IPS DF 6.9 (cell line): ENCODE results near the gene IGFBP2.

ENCODE experiments used
- DNase-seq: peaks from one replicate; pipeline ENCODE4 v3.0.0-alpha.2; 2013; ENCODE audit warnings: low read depth, low spot score
- H3K27ac ChIP-seq: one replicate; pipeline ENCODE4 v1.5.1; 2013; ENCODE audit warnings: low read length, control low read depth
- H3K27me3 ChIP-seq: 2 replicates; pipeline ENCODE4 v1.6.1; 2013; ENCODE audit warnings: mild to moderate bottlenecking, low read length; ENCODE audit not compliant: control insufficient read depth, insufficient read depth
- H3K36me3 ChIP-seq: 2 replicates; pipeline ENCODE4 v1.6.1; 2013; ENCODE audit warnings: low read length; ENCODE audit not compliant: control insufficient read depth, insufficient read depth
- H3K4me1 ChIP-seq: 2 replicates; pipeline ENCODE4 v1.6.1; 2013; ENCODE audit warnings: low read length; ENCODE audit not compliant: control insufficient read depth, insufficient read depth
- H3K4me3 ChIP-seq: 2 replicates; pipeline ENCODE4 v1.5.1; 2013; ENCODE audit warnings: mild to moderate bottlenecking, low read length
- H3K9me3 ChIP-seq: 2 replicates; pipeline ENCODE4 v1.6.1; 2013; ENCODE audit warnings: low read length, inconsistent platforms; ENCODE audit not compliant: control insufficient read depth, insufficient read depth
- WGBS: extraction: QIAGEN DNeasy Blood & Tissue Kit; methylation state at CpG from one replicate; pipeline ENCODE4 v1.1.7; 2013; ENCODE audit warnings: mixed read lengths, missing lambda C conversion rate; ENCODE audit not compliant: insufficient read length, insufficient coverage; 5-methylcytosine and 5-hydroxymethylcytosine counted together

Gene IGFBP2

GRCh38 chr2:216615298-216616082, 17.7 kb upstream of the IGFBP2 start:
- peaks cover 11% of the 10 kb centered on the region; the same call in 1 of the 2 replicates for H3K4me1 ChIP-seq
- no peak for DNase-seq

GRCh38 chr2:216616083-216616678, 17.0 kb upstream of the IGFBP2 start:
- peaks cover 11% of the 10 kb centered on the region; the same call in 1 of the 2 replicates for H3K4me1 ChIP-seq
- no peak overlapping the region for H3K4me3 ChIP-seq
- H3K27me3 ChIP-seq: no peaks in the 10 kb centered on the region
- no CpG with 5 or more reads among the region's 3 CpGs for WGBS
- no peak overlapping the region for H3K27ac ChIP-seq
- no peaks in the 10 kb centered on the region for H3K36me3 ChIP-seq
- H3K9me3 ChIP-seq: no peaks in the 10 kb centered on the region
- no peak for DNase-seq

More at GRCh38 chr2:216615298-216616082, 17.7 kb upstream of the IGFBP2 start:
- no CpG with 5 or more reads among the region's 7 CpGs for WGBS
- Histone ChIP-seq H3K36me3 (no peaks in the 10 kb centered on the region), H3K27me3 (no peaks in the 10 kb centered on the region), H3K9me3 (no peaks in the 10 kb centered on the region), H3K4me3 (no peak overlapping the region), H3K27ac (no peak overlapping the region)

GRCh38 chr2:216617159-216617815, 15.9 kb upstream of the IGFBP2 start:
- H3K27me3 ChIP-seq: no peaks in the 10 kb centered on the region
- H3K27ac ChIP-seq: no peak overlapping the region
- H3K4me3 ChIP-seq: no peak overlapping the region
- no CpG with 5 or more reads among the region's 13 CpGs for WGBS
- no peak for DNase-seq
- no peaks in the 10 kb centered on the region for H3K9me3 ChIP-seq
- peaks cover 11% of the 10 kb centered on the region; the same call in 1 of the 2 replicates for H3K4me1 ChIP-seq
- H3K36me3 ChIP-seq: no peaks in the 10 kb centered on the region

- Histone ChIP-seq H3K9me3 (no peaks in the 10 kb centered on the region), H3K4me3 (no peak overlapping the region), H3K27ac (no peak overlapping the region)
Measured at GRCh38 chr2:216618785-216619184, 14.4 kb upstream of the IGFBP2 start.

GRCh38 chr2:216619411-216620393, 13.5 kb upstream of the IGFBP2 start:
- DNase-seq: no peak
- no peak overlapping the region for H3K27ac ChIP-seq

More at GRCh38 chr2:216618785-216619184, 14.4 kb upstream of the IGFBP2 start:
- Histone ChIP-seq H3K4me1 (peaks cover 11% of the 10 kb centered on the region; the same call in 1 of the 2 replicates), H3K27me3 (no peaks in the 10 kb centered on the region), H3K36me3 (no peaks in the 10 kb centered on the region)
- DNase-seq: no peak
- WGBS: 100% methylated on average over 2 of the region's 7 CpGs

GRCh38 chr2:216620786-216621185, 12.4 kb upstream of the IGFBP2 start:
- H3K27ac ChIP-seq: no peak overlapping the region

More at GRCh38 chr2:216619411-216620393, 13.5 kb upstream of the IGFBP2 start:
- Histone ChIP-seq H3K27me3 (no peaks in the 10 kb centered on the region), H3K4me3 (no peak overlapping the region), H3K4me1 (peaks cover 11% of the 10 kb centered on the region; the same call in 1 of the 2 replicates), H3K9me3 (no peaks in the 10 kb centered on the region), H3K36me3 (no peaks in the 10 kb centered on the region)
- no CpG with 5 or more reads among the region's 12 CpGs for WGBS

GRCh38 chr2:216621292-216621691, 11.9 kb upstream of the IGFBP2 start:
- WGBS: no CpG with 5 or more reads among the region's 4 CpGs
- Histone ChIP-seq H3K27ac (no peak overlapping the region), H3K4me1 (peaks cover 11% of the 10 kb centered on the region; the same call in 1 of the 2 replicates), H3K36me3 (no peaks in the 10 kb centered on the region), H3K4me3 (no peak overlapping the region), H3K9me3 (no peaks in the 10 kb centered on the region), H3K27me3 (no peaks in the 10 kb centered on the region)
- no peak for DNase-seq

More at GRCh38 chr2:216620786-216621185, 12.4 kb upstream of the IGFBP2 start:
- H3K4me1 ChIP-seq: peaks cover 11% of the 10 kb centered on the region; the same call in 1 of the 2 replicates
- no peaks in the 10 kb centered on the region for H3K36me3 ChIP-seq
- no CpG with 5 or more reads among the region's 12 CpGs for WGBS
- no peak for DNase-seq
- no peaks in the 10 kb centered on the region for H3K9me3 ChIP-seq
- no peaks in the 10 kb centered on the region for H3K27me3 ChIP-seq
- no peak overlapping the region for H3K4me3 ChIP-seq

- H3K27me3 ChIP-seq: no peaks in the 10 kb centered on the region
- no CpG with 5 or more reads among the region's 4 CpGs for WGBS
- DNase-seq: no peak
- H3K36me3 ChIP-seq: no peaks in the 10 kb centered on the region
- H3K4me3 ChIP-seq: no peak overlapping the region
- no peaks in the 10 kb centered on the region for H3K9me3 ChIP-seq
- no peak overlapping the region for H3K27ac ChIP-seq
- H3K4me1 ChIP-seq: peaks cover 11% of the 10 kb centered on the region; the same call in 1 of the 2 replicates
Measured at GRCh38 chr2:216622526-216622925, 10.7 kb upstream of the IGFBP2 start.

- Histone ChIP-seq H3K36me3 (no peaks in the 10 kb centered on the region), H3K9me3 (no peaks in the 10 kb centered on the region), H3K27me3 (no peaks in the 10 kb centered on the region), H3K4me3 (no peak overlapping the region), H3K27ac (no peak overlapping the region), H3K4me1 (peaks cover 7% of the 10 kb centered on the region; the same call in 1 of the 2 replicates)
- no peak for DNase-seq
- no CpG with 5 or more reads among the region's 2 CpGs for WGBS
Measured at GRCh38 chr2:216624251-216624650, 9.0 kb upstream of the IGFBP2 start.
